CD1c-positive myeloid dendritic cell (primary cell): ENCODE measurements around the gene RNF41.

Experiments
- DNase-seq: peaks from one replicate; pipeline ENCODE4 v3.0.0-alpha.2; 2016; ENCODE audit errors: extremely low spot score

The RNF41 gene

DNA sequence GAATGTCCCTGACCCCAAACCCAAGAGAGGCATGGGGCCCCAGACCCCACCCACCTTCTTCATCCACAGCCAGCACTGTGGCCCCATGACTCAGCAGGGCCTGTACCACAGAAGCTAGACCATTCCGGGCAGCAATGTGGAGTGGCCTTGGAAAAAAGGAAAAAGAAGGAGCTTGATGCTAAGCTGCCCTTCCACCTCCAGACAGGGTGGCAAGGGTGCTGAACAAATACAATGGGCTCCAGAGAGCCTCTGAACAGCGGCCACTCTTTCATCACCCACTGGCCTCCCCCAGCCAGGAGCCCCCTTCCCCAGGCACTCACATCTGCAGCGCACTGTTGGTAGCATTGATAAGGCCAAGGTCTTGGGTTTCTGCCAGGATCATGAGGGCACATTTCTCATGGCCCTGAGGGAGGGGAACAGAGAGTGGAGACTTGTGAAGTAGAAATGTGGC, 22.0 kb upstream of the RNF41 start:
- DNase-seq, result no peak

- DNase-seq, result no peak
Measured at GRCh38 chr12:56242986-56243385, 21.3 kb upstream of the RNF41 start.

GRCh38 chr12:56241424-56242303, 19.9 kb upstream of the RNF41 start:
- DNase-seq, result no peak

DNA sequence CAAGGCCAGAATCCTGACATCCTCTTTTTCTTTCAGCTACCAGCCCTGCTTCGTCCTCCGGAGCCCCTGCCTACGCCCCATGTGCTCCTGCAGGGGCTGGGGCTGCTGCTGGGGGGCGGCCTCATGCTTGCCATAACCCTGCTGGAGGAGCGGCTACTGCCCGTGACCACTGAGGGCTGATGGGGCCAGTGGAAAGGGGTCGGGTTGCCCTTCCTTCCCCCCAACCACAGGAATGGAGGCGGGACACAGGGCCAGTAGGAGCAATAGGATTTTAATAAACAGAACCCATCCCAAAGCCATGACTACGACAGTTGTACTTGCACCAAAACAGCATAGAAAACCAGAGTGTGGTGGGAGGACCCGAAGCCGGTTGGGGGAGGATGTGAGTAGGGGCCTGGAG, 15.8 kb upstream of the RNF41 start:
- DNase-seq, result no peak

GRCh38 chr12:56236985-56237384, 15.3 kb upstream of the RNF41 start:
- no peak for DNase-seq

GRCh38 chr12:56236091-56236490, 14.4 kb upstream of the RNF41 start:
- no peak for DNase-seq

DNA sequence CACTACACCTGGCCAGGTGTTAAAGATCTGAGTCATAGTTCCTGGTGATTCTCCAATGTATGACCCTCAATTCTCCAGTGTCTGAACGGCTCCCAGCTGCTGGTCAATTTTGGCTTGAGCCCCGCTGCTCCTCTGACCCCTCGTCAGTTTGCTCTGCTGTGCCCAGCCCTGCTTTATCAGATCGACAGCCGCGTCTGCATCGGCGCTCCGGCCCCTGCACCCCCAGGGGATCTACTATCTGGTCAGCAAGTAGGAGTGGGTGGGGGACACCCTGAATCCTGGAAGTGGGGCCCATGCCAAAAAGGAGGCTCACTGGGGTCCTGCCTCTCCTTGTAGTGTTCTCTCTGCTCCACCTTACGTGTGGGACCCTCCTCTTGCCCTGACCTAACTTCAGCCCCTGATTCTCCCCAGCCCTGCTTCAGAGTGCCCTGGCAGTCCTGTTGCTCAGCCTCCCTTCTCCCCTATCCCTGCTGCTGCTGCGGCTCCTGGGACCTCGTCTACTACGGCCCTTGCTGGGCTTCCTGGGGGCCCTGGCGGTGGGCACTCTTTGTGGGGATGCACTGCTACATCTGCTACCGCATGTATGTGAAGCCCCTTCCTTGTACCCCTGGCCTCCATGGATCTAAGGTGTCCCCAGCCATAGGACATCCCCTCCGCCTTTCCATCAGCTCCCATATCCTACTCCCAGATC, 13.2 kb upstream of the RNF41 start:
- DNase-seq, result no peak

- no peak for DNase-seq
Measured at GRCh38 chr12:56231184-56231582, 9.5 kb upstream of the RNF41 start.

- DNase-seq, result no peak
Measured at GRCh38 chr12:56230432-56231183, 8.9 kb upstream of the RNF41 start.

DNA sequence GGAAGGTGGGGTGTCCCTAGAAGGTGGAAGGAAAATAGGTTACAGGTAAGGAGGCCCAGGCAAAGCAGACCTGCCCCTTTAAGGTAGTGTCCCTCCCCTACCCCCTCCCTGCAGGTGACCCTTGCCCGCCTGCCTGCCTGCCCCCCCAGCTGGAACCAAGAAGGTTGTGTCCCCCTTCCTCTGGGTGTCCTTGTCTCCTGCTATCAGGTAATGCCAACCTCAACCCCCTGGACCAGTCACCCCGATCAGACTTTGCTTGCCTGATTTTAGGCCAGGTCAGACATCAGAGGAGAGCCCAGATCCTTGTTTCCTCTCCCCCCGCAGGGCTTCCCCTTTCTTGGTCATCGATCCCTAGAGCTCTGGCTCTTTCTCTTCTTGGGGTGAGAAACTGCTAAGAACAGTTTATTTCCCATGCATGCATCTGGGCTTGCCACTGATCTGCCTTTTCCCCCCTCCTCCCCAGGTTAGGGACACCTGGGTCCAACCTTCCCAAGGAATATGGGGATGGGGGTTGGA, 8.3 kb upstream of the RNF41 start, which contains the start of gene SLC39A5:
Gene SLC39A5, plus strand, starts transcription at position 136 of the 516 bp plus-strand sequence. CDS start 1,224 bp downstream, outside the sequence.
- no peak for DNase-seq

DNA sequence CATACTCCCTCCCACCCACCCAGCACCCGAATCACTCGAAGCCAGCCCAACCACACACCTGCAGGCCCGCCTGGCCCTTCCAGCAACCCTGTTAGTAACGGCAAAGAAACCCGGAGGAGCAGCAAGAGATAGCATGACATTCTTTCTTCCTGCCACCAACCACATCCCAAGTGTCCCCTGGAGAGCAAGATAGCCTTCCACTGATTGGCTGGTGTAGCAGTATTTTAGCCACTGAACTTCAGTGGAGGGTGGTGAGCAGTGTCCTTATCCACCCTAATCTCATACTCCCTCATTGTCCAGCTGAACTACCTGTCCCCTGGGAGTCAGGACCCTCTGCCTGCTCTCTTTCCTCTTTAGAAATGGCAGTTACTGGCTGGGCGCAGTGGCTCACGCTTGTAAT, 7.4 kb upstream of the RNF41 start:
- no peak for DNase-seq

- DNase-seq, result no peak
Measured at GRCh38 chr12:56224954-56225353, 3.2 kb upstream of the RNF41 start.

GRCh38 chr12:56224102-56224701, 2.5 kb upstream of the RNF41 start, which contains the start of gene NABP2:
Gene NABP2, plus strand, starts transcription at chr12:56224342. Its CDS starts 515 bp downstream, at chr12:56224857.
- DNase-seq, result peak; percentile 98

- peak; percentile 28 for DNase-seq
Measured at GRCh38 chr12:56223571-56224101, 1.9 kb upstream of the RNF41 start.

GRCh38 chr12:56222531-56222895, 791 bp upstream of the RNF41 start:
- peak; percentile 60 for DNase-seq

DNA sequence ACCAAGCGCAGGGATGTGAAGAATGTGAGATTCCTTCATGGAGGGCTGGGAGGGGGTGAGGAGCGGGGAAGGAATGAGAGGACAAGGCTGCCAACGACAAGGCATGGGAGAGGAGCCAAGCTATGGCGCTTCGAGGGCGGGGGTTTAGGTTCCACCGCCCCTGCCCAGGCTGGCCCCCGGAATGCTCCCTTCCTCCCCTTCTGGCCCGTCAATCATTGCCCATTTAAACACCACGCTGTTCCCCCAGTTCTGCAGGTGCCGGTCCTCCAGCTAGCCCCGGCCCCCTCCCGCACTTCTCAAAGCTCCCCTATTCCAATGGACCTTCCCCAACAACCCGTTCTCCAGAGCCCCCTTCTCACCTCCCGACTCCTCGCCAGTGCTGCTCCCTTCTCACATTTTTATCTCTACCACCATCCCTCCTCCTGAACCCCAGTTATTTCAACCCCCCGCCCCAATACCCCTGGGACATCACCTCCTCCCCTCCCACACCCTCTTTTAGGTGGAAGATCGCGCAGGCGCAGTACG, 428 bp downstream of the RNF41 start:
- no peak for DNase-seq

DNA sequence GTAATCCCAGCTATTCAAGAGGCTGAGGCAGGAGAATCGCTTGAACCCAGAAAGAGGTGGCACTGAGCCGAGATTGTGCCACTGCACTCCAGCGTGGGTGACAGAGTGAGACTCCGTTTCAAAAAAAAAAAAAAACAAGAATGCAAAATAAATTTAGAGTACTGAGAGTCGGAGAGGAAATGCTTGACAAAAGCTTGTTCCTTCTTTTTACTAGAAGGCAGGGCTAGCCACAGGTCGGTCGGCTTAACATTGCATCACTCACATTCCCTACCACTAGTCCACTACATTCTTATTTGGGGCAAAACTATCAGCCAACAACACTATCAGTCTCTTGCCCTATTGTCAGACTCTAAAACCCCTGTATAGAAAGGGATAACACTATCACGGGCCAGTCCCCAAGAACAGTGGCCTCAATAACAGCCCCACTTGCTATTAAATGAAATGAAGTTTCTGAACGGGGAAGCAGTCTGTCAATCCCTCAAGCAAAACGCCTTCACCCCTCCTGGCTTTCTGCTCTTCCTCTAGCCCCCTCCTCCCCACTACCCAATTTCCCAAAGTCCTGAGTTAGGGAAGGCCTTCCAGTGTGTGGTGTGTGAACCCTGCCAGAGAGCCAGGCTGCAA, 1.0 kb downstream of the RNF41 start:
- peak; percentile 82 for DNase-seq

- no peak for DNase-seq
Measured at GRCh38 chr12:56219840-56220239, 1.9 kb downstream of the RNF41 start.

DNA sequence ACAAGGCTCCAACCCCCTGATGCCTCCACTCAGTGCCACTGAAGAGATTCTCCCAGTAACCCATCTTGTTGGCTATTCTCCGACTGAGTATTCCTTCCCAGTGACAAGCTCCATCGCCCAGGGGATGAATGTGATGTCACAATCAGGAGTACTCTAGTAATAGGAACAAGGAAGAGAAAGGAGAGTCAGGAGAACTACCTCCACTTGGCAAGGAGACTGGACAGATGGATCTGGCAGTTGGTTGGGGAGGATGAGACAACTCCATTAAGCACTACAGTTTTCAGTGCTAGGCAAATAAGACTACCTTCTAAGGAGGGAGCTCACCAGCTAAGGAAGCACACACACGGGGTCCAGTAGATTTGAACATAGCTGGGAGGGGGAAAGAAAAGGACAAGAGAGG, 5.3 kb downstream of the RNF41 start:
- DNase-seq, result no peak

GRCh38 chr12:56213878-56214277, 7.8 kb downstream of the RNF41 start:
- no peak for DNase-seq

- DNase-seq, result no peak
Measured at GRCh38 chr12:56212361-56212760, 9.4 kb downstream of the RNF41 start.
